HepG2 (cell line): ENCODE measurements around the gene ACP7. TPM values are rescaled to one million over a fixed set of nuclear protein-coding genes. Genes with fewer than 3 reads are reported as not detected.

Experiments
- ATAC-seq: fragments of 200-7000 bp; cut with Tn5 transposase; 3 replicates; pipeline ENCODE4 v1.9.1; 2020; ENCODE audit warnings: mild to moderate bottlenecking, moderate library complexity
- BruUV-seq: library from RNA; stranded (reverse); fragments of 400-500 nt; replicated peaks from 2 replicates; lab custom pipeline; 2021; lab: Mats Ljungman, UMichigan
- CTCF ChIA-PET: fragments of 300-600 bp; formaldehyde crosslinking; extraction: SDS; loops from one replicate; lab custom pipeline; 2021; ENCODE audit warnings: low total read pairs, inconsistent platforms, low intra/inter-chr PET ratio; lab: Yijun Ruan, JAX
- POLR2A ChIA-PET: fragments of 350-600 bp; sonication (Branson Sonifier 250); formaldehyde crosslinking; loops from one replicate; lab custom pipeline; 2020; ENCODE audit warnings: antibody characterized with exemption, inconsistent platforms; lab: Yijun Ruan, JAX
- DNase-seq: peaks from one replicate; pipeline ENCODE4 v3.0.0-alpha.2; 2015; ENCODE audit warnings: low spot score
- FAIRE-seq: peaks from 3 replicates; lab custom pipeline; 2011; peaks lifted over from hg19 to GRCh38; lab: Jason Lieb, UNC
- H2AFZ ChIP-seq: one replicate; pipeline ENCODE4 v1.6.1; 2011; ENCODE audit warnings: low read length, inconsistent platforms
- H3K27ac ChIP-seq: fragments of 300-600 bp; 3 replicates; pipeline ENCODE4 v1.8.0; 2011; ENCODE audit warnings: mixed run types, mild to moderate bottlenecking, mixed read lengths, low read length, inconsistent platforms; ENCODE audit not compliant: insufficient read depth; ENCODE audit errors: extremely low read length
- H3K27me3 ChIP-seq, 2 experiments: fragments of 200-600 bp in 1 of 2; 2 replicates in 1 of 2; 3 replicates in 1 of 2; pipeline versions ENCODE4 v1.6.0 to v1.8.0; 2011; ENCODE audit warnings: low read length in 2 of 2, mild to moderate bottlenecking in 2 of 2, moderate library complexity in 2 of 2, inconsistent platforms in 1 of 2; ENCODE audit not compliant: insufficient read depth in 2 of 2, control insufficient read depth in 1 of 2
- H3K36me3 ChIP-seq, 2 experiments: fragments of 200-600 bp in 1 of 2; replicated peaks in 1 of 2; 2 replicates in 1 of 2; 3 replicates in 1 of 2; pipeline versions ENCODE4 v1.5.1 to v1.8.0; 2011; ENCODE audit warnings: low read length in 2 of 2, inconsistent platforms in 1 of 2; ENCODE audit not compliant: insufficient read depth in 2 of 2, control insufficient read depth in 1 of 2
- H3K4me1 ChIP-seq: 2 replicates; pipeline ENCODE4 v1.5.1; 2012; ENCODE audit warnings: low read length, inconsistent platforms; ENCODE audit not compliant: insufficient read depth
- H3K4me2 ChIP-seq: 2 replicates; pipeline ENCODE4 v1.6.0; 2011; ENCODE audit warnings: low read depth, low read length, inconsistent platforms
- H3K4me3 ChIP-seq, 3 experiments: fragments of 200-600 bp in 1 of 3; sonication (generic), shearing (Covaris generic) in 1 of 3; replicated peaks in 1 of 3; 2 replicates each; pipeline ENCODE4 v1.5.1; 2011 to 2016; ENCODE audit warnings: low read length in 3 of 3, inconsistent platforms in 2 of 3, low read depth in 2 of 3, mild to moderate bottlenecking in 2 of 3, control low read depth in 1 of 3, mixed read lengths in 1 of 3; ENCODE audit not compliant: insufficient read depth in 1 of 3
- H3K79me2 ChIP-seq: one replicate; pipeline ENCODE4 v1.6.1; 2011; ENCODE audit warnings: low read length, inconsistent platforms; ENCODE audit not compliant: insufficient read depth
- H3K9ac ChIP-seq: 2 replicates; pipeline ENCODE4 v1.6.0; 2011; ENCODE audit warnings: mild to moderate bottlenecking, low read depth, low read length, inconsistent platforms; ENCODE audit not compliant: insufficient read depth
- H3K9me3 ChIP-seq: 2 replicates; pipeline ENCODE4 v1.5.1; 2012; ENCODE audit warnings: mild to moderate bottlenecking, low read length
- H4K20me1 ChIP-seq: 2 replicates; pipeline ENCODE4 v1.6.0; 2011; ENCODE audit warnings: inconsistent platforms, mild to moderate bottlenecking, low read length, moderate library complexity; ENCODE audit not compliant: insufficient read depth
- AKAP8 ChIP-seq: sonication (generic); formaldehyde crosslinking; IDR thresholded peaks from 2 replicates; pipeline ENCODE4 v1.5.1; 2020; ENCODE audit warnings: mild to moderate bottlenecking, missing genetic modification reagents
- FOXA3 ChIP-seq: IDR thresholded peaks from 2 replicates; pipeline ENCODE4 v1.6.1; 2016; ENCODE audit warnings: missing genetic modification reagents, missing compliant biosample characterization
- KAT7 ChIP-seq: IDR thresholded peaks from 2 replicates; pipeline ENCODE4 v1.6.1; 2018; ENCODE audit warnings: borderline replicate concordance, missing compliant biosample characterization
- KDM5B ChIP-seq: sonication (generic); formaldehyde crosslinking; IDR thresholded peaks from 2 replicates; pipeline ENCODE4 v1.4.0; 2020; ENCODE audit warnings: missing genetic modification reagents, mild to moderate bottlenecking, borderline replicate concordance
- MLLT10 ChIP-seq: sonication (generic); formaldehyde crosslinking; IDR thresholded peaks from 2 replicates; pipeline ENCODE4 v1.4.0; 2020; ENCODE audit warnings: missing genetic modification reagents
- MTF2 ChIP-seq: sonication (generic); formaldehyde crosslinking; IDR thresholded peaks from 2 replicates; pipeline ENCODE4 v1.5.0; 2020; ENCODE audit warnings: missing genetic modification reagents, borderline replicate concordance
- PHB2 ChIP-seq: fragments of 450-650 bp; IDR thresholded peaks from 2 replicates; pipeline ENCODE4 v1.6.1; 2018; ENCODE audit not compliant: partially characterized antibody
- SP2 ChIP-seq: sonication (generic); formaldehyde crosslinking; IDR thresholded peaks from 2 replicates; pipeline ENCODE4 v1.5.1; 2020; ENCODE audit warnings: mild to moderate bottlenecking, missing genetic modification reagents
- ZC3H4 ChIP-seq: sonication (generic); formaldehyde crosslinking; IDR thresholded peaks from 2 replicates; pipeline ENCODE4 v1.4.0; 2020; ENCODE audit warnings: missing genetic modification reagents, borderline replicate concordance
- ZFP62 ChIP-seq: sonication (generic); formaldehyde crosslinking; IDR thresholded peaks from 2 replicates; pipeline ENCODE4 v1.4.0; 2020; ENCODE audit warnings: missing genetic modification reagents
- ZNF251 ChIP-seq: sonication (generic); formaldehyde crosslinking; IDR thresholded peaks from 2 replicates; pipeline ENCODE4 v1.9.0; 2021; ENCODE audit warnings: mild to moderate bottlenecking, missing genetic modification reagents
- ZNF260 ChIP-seq: sonication (generic); formaldehyde crosslinking; IDR thresholded peaks from 2 replicates; pipeline ENCODE4 v1.4.0; 2020; ENCODE audit warnings: missing genetic modification reagents, low read depth, mild to moderate bottlenecking, borderline replicate concordance
- ZNF282 ChIP-seq: fragments of 450-650 bp; IDR thresholded peaks from 2 replicates; pipeline ENCODE4 v1.6.1; 2018; ENCODE audit not compliant: partially characterized antibody
- ZNF530 ChIP-seq: sonication (generic); formaldehyde crosslinking; IDR thresholded peaks from 2 replicates; pipeline ENCODE4 v1.5.0; 2020; ENCODE audit warnings: low read depth, mild to moderate bottlenecking, missing genetic modification reagents
- ZNF550 ChIP-seq: sonication (generic); formaldehyde crosslinking; IDR thresholded peaks from 2 replicates; pipeline ENCODE4 v1.4.0; 2020; ENCODE audit warnings: mild to moderate bottlenecking, missing genetic modification reagents, borderline replicate concordance
- ZNF607 ChIP-seq: sonication (generic); formaldehyde crosslinking; IDR thresholded peaks from 2 replicates; pipeline ENCODE4 v1.5.1; 2020; ENCODE audit warnings: missing genetic modification reagents, mild to moderate bottlenecking, borderline replicate concordance
- ZNF737 ChIP-seq: sonication (generic); formaldehyde crosslinking; IDR thresholded peaks from 2 replicates; pipeline ENCODE4 v1.5.0; 2020; ENCODE audit warnings: missing genetic modification reagents, mild to moderate bottlenecking, borderline replicate concordance
- WGBS: methylation state at CpG from one replicate; pipeline ENCODE4 v1.1.6; 2017; ENCODE audit warnings: low lambda C conversion rate; 5-methylcytosine and 5-hydroxymethylcytosine counted together
- in situ Hi-C: cut with HindIII; loops from 2 replicates; pipeline ENCODE4 v1.10.0; 2017; ENCODE audit warnings: low pct_unique_long_range_greater_than_20kb; ENCODE audit not compliant: extremely low pct_ligation_motif_present
- intact Hi-C: fragments of 100-400 bp; cut with micrococcal nuclease; formaldehyde crosslinking; loops from one replicate; pipeline ENCODE4 v1.10.0; 2022; ENCODE audit not compliant: unreplicated experiment
- polyA plus RNA-seq, 8 experiments: library from polyadenylated mRNA; depleted of rRNA in 3 of 8; stranded (reverse) in 7 of 8; unstranded in 1 of 8; fragments of >200 nt; fragmentation: Illumina TruSeq in 4 of 8; extraction: Trizol in 4 of 8; gene quantifications; 2 replicates each; pipeline versions ENCODE4 v1.2.1 to v1.2.3, GENCODE V29; 2011 to 2016; ENCODE audit warnings: low read depth in 4 of 8, missing spikeins in 1 of 8, mixed read lengths in 1 of 8; ENCODE audit not compliant: insufficient read depth in 1 of 8
- total RNA-seq, 5 experiments: library from RNA; depleted of rRNA; stranded (reverse); fragments of >200 nt; fragmentation: Illumina TruSeq; extraction: Trizol; gene quantifications; 2 replicates each; pipeline ENCODE4 v1.2.3, GENCODE V29; 2016; ENCODE audit warnings: low read depth in 1 of 5
- TF ChIP-seq, protein P1 (sequence below): IDR thresholded peaks from 2 replicates; pipeline ENCODE4 v1.6.1; 2016; ENCODE audit warnings: low read depth, missing genetic modification reagents, missing compliant biosample characterization
- TF ChIP-seq, protein P2 (sequence below): sonication (generic); formaldehyde crosslinking; IDR thresholded peaks from 2 replicates; pipeline ENCODE4 v1.4.0; 2020; ENCODE audit warnings: missing genetic modification reagents

The ACP7 gene
- total and polyA plus RNA-seq, 2 of the 13 experiments (the other 11 are each of a cell fraction or from before 2014, with no cell fraction given) = not detected

DNA sequence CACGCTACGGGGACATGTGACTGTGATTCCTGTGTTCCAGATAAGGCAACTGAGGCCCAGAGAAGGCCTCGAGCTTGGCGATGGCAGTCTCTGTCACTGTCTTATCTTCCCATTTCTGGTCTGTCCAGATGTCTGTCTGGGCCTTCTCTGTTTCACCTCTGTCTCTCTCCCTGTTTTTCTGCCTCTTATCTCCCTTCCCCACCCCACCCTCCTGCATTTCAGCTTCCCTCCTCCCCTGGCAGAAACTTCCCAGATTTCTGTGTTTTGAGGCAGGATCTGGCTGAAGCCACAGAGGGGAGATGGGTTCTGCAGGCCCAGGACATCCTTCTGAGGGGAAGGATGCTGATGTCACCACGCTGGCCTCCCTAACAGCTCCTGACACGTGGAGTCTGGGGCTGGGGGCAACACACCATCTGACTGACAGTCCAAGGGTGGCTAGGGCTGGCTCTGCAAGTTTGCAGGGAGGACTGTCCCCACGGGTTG, 55.8 kb downstream of the ACP7 start:
- BruUV-seq = no TSS peak
- Histone ChIP-seq H3K9ac (no peak overlapping the region), H3K27me3 (no peaks in the 10 kb centered on the region), H2AFZ (no peak overlapping the region), H4K20me1 (peaks cover 42% of the 10 kb centered on the region), H3K27ac (no peak overlapping the region), H3K79me2 (peaks cover 83% of the 10 kb centered on the region), H3K4me1 (peaks cover 57% of the 10 kb centered on the region), H3K4me3 (no peak overlapping the region), H3K36me3 (peaks cover 0 to 11% of the 10 kb centered on the region in 2 experiments; a peak in 1 of 5 replicates), H3K4me2 (no peak overlapping the region), H3K9me3 (no peaks in the 10 kb centered on the region)
- TF ChIP-seq, protein P1, sequence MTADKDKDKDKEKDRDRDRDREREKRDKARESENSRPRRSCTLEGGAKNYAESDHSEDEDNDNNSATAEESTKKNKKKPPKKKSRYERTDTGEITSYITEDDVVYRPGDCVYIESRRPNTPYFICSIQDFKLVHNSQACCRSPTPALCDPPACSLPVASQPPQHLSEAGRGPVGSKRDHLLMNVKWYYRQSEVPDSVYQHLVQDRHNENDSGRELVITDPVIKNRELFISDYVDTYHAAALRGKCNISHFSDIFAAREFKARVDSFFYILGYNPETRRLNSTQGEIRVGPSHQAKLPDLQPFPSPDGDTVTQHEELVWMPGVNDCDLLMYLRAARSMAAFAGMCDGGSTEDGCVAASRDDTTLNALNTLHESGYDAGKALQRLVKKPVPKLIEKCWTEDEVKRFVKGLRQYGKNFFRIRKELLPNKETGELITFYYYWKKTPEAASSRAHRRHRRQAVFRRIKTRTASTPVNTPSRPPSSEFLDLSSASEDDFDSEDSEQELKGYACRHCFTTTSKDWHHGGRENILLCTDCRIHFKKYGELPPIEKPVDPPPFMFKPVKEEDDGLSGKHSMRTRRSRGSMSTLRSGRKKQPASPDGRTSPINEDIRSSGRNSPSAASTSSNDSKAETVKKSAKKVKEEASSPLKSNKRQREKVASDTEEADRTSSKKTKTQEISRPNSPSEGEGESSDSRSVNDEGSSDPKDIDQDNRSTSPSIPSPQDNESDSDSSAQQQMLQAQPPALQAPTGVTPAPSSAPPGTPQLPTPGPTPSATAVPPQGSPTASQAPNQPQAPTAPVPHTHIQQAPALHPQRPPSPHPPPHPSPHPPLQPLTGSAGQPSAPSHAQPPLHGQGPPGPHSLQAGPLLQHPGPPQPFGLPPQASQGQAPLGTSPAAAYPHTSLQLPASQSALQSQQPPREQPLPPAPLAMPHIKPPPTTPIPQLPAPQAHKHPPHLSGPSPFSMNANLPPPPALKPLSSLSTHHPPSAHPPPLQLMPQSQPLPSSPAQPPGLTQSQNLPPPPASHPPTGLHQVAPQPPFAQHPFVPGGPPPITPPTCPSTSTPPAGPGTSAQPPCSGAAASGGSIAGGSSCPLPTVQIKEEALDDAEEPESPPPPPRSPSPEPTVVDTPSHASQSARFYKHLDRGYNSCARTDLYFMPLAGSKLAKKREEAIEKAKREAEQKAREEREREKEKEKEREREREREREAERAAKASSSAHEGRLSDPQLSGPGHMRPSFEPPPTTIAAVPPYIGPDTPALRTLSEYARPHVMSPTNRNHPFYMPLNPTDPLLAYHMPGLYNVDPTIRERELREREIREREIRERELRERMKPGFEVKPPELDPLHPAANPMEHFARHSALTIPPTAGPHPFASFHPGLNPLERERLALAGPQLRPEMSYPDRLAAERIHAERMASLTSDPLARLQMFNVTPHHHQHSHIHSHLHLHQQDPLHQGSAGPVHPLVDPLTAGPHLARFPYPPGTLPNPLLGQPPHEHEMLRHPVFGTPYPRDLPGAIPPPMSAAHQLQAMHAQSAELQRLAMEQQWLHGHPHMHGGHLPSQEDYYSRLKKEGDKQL (CRISPR knock-in tag) = no peak
- TF ChIP-seq ZNF282 (no peak), ZNF607 (CRISPR knock-in tag) (no peak), ZNF737 (CRISPR knock-in tag) (no peak), MLLT10 (CRISPR knock-in tag) (no peak), AKAP8 (no peak), ZNF550 (no peak), KAT7 (CRISPR knock-in tag) (no peak), ZC3H4 (no peak), ZFP62 (CRISPR knock-in tag) (no peak), ZNF530 (no peak), MTF2 (CRISPR knock-in tag) (no peak), FOXA3 (no peak), PHB2 (no peak), KDM5B (CRISPR knock-in tag) (no peak), ZNF251 (CRISPR knock-in tag) (no peak), ZNF260 (CRISPR knock-in tag) (no peak), SP2 (no peak)
- TF ChIP-seq, protein P2, sequence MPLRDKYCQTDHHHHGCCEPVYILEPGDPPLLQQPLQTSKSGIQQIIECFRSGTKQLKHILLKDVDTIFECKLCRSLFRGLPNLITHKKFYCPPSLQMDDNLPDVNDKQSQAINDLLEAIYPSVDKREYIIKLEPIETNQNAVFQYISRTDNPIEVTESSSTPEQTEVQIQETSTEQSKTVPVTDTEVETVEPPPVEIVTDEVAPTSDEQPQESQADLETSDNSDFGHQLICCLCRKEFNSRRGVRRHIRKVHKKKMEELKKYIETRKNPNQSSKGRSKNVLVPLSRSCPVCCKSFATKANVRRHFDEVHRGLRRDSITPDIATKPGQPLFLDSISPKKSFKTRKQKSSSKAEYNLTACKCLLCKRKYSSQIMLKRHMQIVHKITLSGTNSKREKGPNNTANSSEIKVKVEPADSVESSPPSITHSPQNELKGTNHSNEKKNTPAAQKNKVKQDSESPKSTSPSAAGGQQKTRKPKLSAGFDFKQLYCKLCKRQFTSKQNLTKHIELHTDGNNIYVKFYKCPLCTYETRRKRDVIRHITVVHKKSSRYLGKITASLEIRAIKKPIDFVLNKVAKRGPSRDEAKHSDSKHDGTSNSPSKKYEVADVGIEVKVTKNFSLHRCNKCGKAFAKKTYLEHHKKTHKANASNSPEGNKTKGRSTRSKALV = no peak
- in situ Hi-C loops (no loop called here), intact Hi-C loops (no loop called here)
- ATAC-seq (no peak), DNase-seq (no peak), FAIRE-seq (no peak)
- CTCF ChIA-PET = no interaction called here
- POLR2A ChIA-PET = interaction anchor here (1.1 kb wide), 1 partner anchor 9 kb away, joined by 4 read pairs; no protein-coding TSS in a partner anchor
- 75% methylated on average over 6 of the region's 7 CpGs for WGBS
